ENCODE measurements around the gene TDRD7.
"Not testable (repeated sequence)": the region's sequence is repeated elsewhere in the genome, so short reads cannot be mapped to it uniquely, and the experiment has no call there.

TDRD7 gene

DNA sequence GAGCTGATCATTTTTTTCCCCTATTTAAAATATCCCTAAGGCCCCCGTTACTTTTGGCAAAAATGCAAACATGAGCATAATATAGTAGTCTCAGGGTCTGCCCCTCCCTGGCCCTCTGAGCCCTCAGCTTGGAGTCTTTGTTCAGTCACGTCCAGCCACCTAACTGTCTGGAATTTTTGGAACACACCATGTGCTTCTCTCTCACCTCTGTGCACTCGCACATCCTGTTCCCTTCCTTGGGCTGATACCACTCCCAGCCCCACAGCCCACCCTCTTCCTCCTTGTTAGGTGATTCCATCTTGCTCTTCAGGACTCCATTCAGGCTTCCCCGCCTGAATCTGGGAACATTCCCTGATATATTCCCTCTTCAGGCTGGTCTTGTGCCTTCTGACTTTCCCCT, 16.0 kb downstream of the TDRD7 start:
- DNase-seq = no peak

DNA sequence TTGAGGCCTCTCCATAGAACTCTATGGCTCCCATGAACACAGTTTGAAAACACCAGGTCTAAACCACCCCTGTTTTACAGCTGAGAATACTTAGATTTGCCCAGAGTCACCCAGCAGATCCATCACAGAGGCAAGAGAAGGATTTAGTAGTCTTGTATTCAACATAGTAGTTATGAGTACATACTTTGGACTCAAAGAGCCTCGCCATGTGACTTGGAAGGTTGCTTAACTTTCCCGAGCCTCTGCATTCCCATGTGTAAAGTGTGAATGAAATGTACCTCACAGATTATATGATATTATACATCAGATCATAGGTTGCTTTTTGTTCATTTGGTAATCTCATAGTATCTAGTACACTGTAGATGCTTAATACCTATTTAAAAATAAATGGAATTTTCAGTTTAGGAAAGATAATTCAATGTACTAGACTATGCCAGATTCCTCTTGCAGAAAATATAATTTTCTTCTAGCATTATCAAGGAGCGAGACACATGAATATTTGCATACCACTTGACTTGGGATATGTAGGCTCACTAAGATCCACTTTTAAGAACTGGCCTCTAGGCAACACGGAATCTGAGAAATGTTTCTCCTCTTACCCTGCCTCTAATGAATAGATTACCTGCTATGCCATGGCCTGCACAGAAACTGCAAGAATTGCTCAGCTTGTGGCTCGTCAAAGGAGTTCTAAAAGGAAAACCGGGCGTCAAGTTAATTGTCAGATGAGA, 18.6 kb downstream of the TDRD7 start:
- DNase-seq = no peak

DNA sequence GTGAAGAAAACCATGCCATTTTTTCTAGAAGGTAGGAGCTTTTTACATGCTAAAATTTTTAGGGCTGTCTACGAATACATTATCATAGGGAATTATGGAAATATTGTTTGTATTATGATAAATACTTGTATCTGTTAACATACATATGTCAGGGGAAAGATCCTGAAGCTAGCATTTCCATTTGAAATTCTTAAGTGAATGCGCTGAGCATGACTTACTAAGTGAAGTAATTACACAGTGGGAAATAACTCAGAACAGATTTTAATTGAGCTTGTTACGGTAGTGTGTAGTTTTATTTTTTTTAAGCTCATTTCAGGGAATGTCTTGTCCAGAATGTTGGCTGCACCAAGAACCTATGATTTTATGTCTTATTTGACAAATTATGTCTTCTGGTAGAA, 19.1 kb downstream of the TDRD7 start:
- no peak for DNase-seq

DNA sequence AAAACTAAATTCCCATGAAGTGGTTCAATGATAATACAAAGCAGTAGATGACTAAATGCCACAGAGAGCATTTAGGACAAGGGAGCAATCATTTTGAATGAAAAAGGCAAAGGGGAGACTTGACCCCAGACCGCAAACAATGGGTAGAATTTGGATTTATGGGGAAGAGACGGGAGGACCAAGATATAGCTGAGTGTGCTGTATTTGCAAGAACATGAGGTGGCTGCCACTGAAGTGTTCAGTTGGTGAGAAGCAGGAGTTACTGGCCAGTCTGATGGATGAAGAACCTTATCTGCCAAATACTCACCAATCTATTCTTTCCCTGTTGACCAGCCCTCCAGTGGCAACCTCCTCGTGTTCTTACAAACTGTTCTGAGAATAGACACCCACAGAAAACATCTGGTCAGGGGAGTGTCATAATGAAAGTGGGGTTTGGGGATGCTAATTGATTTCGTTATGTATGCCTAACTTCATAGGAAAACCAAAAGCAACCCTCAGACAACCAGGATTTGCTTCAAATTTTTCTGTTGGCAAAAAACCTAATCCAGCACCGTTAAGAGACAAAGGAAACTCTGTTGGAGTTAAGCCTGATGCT, 19.8 kb downstream of the TDRD7 start:
- no peak for DNase-seq

DNA sequence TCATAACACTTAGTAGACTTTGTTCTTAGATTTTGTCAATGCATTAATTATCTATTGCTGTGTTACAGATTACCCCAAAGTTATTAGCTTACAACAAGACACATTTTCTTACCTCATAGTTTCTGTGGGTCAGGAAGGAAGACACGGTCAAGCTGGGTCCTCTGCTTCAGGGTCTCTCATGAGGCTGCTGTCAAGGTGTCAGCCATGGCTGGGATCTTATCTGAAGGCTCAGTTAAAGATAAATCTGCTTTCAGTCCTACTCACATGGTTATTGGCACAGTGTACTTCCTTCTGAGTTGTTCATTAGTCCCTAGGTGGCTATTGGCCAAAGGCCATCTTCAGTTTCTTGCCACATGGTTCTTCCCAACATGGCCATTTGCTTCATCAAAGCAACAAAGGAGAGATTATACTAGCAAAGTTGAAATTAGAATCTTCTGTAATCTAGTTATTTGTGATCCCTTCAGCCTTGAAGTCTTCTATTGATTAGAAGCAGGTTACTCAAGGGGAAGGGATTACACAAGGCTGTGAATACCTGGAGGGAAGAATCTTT, 25.2 kb downstream of the TDRD7 start:
- DNase-seq = no peak

DNA sequence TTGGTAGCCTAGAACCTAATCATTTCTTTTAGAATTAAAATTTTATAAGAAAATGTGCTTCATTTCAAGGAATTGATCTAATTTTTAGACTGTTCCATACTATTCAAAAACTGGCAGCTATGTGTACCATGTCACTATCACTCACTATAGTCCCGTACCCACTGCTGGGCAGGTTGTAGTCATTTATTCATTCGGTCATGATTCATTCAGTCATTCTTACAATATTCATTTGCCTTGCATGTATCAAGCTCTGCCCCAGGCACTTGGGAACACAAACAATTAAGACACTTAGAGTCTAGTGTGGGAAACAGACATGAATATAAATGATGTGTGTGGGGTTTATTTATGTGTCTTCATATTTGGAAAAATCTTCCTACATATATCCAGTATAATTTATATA, 26.4 kb downstream of the TDRD7 start:
- no peak for DNase-seq

DNA sequence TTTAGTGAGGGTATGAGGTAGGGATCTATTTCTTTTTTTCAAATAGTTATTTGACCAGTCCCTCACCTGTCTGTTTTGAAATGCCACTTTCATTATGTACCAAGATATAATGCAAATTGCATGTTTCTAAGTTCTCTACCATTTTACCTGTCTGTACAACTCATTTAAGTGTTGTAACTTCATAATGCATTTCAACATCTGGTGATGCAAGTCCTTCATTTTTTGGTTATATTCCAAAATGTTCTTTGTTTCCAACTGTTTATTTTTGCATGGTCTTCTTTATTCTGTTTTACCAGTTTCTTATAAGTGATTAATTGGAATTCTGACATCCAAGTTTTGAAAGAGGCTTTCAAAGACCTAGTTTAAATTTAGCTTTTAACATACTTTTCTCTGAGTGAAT, 26.8 kb downstream of the TDRD7 start:
- no peak for DNase-seq

DNA sequence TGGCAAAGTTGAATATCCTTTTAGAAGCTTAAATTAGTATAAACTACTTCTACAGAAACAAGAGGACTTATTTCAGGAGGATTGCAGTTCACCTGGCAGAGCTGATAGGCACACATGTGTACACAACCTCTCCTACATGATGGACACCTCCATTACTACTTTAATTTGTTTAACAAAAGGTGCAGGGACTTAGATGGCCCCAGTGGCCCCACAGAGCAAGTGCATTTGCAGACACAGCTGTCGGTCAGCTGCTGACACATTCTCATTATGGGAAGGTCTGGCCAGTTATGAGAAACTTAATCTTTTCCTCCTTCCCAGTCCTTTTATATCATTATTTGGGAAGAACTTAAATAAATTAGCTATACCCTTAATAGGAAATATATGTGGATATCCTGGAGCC, 28.3 kb downstream of the TDRD7 start:
- DNase-seq = no peak

DNA sequence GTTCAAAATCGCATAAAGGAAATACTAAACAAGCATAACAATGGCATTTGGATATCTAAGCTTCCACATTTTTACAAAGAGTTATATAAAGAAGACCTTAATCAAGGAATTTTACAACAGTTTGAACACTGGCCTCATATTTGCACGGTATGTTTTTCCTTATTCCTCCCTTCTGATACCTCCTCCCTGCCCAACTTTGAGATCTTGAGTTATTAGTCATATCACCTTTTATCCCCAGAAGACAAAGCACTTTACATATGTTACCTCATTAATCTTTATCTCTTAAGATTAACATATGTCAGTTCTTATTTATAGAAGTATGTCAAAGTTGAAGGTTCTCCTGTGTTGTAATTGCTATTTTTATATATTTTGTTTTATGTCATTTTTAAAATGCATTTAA, 29.8 kb downstream of the TDRD7 start:
- no peak for DNase-seq

DNA sequence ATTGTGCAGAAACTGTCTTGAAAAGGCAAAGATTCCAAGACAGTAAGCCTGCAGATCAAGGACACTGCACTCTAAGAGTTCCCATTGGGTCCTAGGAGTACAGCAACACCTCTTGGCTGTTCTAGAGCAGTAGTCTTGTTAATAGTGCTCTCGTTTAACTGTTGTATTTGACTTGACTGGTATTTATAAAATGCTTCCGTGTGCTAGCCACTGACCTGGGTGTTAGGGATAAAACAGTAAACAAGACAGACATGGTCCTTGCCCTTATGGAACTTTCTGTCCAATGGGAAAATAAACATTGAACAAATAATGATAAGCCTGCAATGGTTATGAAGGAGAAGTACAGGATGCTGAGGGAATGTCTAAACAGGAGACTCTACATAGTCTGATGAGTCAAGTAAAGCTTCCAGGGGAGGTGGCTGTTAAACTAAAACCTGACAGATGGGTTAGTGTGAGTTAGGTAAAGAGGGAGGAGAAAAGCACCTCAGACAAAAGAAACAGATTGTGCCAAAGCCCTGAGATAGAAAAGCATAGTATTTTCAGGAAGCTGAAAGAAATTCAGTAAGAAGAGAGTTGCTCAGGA, 33.3 kb downstream of the TDRD7 start:
- DNase-seq = no peak

DNA sequence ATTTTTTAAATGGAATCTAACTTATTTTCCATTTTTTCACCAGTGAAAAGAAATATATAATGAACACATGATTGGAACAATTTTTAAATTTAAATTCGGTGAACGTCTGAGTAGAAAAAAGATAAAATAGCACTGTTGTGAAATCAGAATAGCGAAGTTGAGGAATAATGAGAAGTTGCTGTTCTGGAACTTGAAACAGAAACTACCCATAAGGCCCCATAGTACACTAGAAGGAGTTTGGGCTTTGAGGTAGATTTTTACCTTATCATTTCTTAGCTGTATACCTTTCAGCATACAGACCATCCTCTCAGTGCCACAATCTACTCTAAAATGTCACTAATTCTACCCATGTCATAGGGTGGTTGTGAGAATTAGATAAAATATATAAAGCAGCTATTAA, 35.1 kb downstream of the TDRD7 start:
- DNase-seq = no peak

DNA sequence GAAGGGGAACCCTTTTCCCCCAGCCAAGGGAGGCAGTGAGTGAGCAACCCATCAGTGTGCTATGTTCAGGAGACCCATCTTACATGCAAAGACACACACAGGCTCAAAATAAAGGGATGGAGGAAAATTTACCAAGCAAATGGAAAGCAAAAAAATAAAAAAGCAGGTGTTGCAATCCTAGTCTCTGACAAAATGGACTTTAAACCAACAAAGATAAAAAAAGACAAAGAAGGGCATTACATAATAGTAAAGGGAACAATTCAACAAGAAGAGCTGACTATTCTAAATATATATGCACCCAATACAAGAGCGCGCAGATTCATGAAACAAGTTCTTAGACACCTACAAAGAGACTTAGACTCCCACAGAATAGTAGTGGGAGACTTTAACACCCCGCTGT, 41.7 kb downstream of the TDRD7 start:
- DNase-seq = not testable (repeated sequence)

DNA sequence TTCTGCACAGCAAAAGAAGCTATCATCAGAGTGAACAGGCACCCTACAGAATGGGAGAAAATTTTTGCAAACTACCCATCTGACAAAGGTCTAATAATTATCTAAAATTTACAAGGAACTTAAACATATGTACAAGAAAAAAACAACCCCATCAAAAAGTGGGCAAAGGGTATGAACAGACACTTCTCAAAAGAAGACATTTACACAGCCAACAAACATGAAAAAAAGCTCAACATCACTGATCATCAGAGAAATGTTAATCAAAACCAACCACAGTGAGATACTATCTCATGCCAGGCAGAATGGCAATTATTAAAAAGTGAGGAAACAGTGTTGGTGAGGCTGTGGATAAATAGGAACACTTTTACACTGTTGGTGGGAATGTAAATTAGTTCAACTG, 44.9 kb downstream of the TDRD7 start:
- DNase-seq = not testable (repeated sequence)

DNA sequence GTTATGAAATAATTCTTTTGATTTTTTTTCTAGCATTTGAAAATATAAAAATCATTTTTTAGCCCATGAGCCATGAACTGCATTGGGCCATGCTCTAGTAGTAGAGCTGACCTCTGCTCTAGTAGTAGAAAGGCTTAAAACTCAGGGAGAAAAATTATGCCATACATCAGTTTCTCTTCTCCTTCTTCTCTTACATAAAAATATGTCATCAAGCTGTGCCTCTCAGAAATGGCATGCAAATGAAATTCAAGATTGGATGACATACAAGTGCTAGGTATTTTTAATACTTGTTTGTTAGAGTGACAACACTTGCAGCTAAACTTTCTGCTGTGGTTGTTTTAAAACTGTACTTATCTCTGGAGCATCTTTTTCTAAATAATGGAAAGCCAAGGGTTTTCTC, 47.4 kb downstream of the TDRD7 start:
- no peak for DNase-seq

DNA sequence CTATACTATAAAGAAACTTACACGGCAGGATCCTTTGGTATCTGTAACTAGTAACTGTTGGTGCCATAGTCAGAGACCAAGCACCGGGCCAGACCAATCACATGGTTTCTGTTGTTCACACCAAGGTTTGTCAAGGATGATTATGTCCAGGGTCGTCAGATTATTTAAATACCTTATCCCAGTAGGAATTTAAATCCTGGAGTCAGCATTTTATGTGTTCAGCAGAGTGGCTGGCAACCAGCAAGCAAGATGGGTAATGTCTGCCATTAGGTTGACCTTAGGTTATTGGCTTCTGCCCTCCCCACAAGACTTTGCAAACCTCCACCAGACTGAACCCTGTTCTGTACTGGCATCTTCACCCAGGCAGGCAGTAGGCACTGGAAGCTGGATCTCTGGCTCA, 50.3 kb downstream of the TDRD7 start:
- DNase-seq = no peak

DNA sequence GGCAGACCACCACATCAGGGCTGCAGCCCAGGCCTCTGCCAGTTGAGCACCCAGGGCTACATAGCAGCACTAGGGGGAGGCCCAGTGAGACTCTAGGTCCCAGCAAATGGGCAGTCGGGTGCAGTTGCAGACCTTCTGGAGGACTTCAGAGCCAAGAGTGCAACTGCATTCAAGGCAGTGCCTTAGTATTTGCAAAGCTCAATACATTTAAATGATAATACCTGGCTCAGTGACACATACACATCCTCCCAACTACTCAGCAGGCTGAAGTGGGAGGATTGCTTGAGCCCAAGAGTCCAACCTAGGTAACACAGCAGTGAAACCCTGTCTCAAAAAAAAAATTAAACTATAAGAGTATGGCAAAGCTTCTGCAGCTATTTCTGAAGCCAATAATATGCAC, 51.0 kb downstream of the TDRD7 start:
- DNase-seq = no peak

DNA sequence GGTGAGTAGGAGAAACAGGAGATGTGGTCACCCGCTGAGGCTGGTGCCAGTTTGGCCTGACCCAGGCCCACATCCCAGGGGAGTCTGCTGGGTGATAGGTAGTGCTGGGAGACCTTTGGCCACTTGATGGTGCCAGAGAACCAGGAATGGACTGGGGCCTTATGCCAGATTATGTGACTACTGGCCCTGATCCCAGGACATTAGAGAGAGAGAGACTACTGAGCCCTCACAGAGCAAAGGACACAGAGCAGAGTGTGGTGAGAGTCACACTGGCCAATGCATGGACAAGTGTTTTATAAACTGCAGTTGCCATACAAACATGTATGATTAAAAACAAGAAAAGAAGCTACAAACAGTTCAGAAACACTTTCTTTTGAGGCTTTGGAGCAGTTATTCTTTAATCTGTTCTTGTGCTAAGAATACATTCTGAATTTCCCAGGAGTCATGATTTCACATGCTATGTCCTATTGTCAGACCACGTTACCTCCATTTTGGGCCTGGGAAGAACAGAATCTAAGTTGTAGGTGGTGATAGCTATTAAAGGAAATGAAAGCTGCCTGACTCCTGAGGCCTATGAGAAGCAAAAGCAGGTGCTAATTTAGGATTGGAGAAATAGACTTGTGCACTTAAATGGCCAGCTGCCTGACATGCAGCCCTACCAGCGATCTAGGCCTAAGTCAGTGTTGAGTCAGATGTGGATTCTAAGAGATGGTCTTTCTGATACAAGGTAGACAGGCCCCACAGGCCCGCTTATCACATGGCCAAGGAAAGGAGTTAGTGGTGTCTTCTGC, 57.0 kb downstream of the TDRD7 start:
- no peak for DNase-seq

DNA sequence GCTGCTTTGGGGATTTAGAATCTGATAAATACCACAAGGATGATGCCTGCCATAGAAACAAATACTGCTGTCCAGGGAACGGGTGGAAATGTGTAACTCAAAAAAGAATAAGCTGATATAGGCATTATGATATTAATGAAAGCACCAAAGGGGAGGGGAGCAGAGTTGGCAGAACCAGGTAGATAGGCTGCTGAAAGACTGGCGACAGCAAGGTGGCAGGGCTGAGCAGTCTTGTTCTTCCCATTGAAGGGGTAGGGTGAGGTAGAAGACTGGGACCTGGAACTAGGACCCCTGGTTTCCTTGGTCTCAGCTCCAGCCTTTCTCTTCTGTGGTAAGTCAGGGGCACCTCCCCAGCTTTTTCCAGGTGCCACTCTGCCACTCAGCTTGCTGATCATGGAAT, 58.2 kb downstream of the TDRD7 start:
- no peak for DNase-seq

DNA sequence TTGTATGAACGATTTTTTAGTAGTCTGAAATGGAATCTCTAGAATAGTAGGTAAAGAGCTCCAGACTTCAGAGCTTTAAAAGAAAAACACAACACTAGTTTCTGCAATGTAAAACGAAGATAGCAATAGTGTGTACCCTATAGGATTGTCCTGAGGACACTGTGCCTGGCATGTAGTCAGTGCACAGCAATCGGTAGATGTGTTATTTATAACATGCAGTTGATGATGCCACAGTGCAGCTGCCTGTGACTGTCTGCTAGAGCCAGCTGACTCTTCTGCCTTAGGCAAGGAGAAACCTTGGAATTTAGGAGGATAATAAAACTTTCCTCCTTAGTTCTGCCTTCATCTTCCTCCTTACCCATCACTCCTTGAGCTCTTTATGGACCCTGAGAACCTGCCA, 61.8 kb downstream of the TDRD7 start:
- DNase-seq = no peak

DNA sequence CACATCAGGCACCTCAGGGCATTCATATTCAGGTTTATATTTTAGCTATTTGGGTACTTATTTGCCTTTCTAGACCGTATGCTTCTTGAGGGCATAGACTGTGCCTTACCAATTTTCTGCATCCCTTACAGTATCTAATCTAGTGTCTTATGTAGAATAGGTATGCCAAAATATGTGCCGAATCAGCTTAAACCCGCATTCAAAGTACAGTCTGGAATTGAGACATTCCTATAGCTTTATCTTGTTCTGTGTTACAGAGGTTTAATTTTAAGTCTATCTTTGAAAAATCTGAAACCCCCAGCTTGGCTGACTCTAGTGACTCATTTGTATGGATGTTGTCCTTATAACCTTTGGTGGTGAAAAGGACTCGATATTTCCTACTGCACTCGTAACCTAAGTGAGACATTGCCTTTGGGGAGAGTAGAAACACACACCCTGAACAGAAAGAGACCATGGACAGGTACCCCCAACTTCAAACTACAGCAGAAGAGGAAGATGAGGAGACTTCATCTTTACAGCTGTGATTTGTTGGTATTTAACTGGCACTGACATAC, 62.6 kb downstream of the TDRD7 start:
- no peak for DNase-seq

DNA sequence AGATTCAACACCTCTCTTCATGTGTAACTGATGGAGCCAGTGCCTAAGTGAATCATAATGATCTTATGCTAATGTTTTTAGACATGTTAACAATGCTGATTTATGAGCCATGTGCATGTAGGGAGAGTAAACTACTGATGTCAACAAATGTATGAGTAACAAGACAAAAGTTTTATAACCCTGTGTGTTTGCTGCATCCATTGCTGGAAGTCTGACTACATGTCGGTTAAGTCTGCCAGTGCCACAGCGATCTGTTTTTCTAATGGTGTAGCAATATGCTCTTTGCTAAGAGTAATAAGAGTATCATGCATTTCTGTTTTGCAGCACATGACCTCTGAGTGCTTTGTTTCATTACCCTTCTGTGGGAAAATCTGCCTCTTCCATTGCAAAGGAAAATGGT, 63.2 kb downstream of the TDRD7 start:
- DNase-seq = no peak

DNA sequence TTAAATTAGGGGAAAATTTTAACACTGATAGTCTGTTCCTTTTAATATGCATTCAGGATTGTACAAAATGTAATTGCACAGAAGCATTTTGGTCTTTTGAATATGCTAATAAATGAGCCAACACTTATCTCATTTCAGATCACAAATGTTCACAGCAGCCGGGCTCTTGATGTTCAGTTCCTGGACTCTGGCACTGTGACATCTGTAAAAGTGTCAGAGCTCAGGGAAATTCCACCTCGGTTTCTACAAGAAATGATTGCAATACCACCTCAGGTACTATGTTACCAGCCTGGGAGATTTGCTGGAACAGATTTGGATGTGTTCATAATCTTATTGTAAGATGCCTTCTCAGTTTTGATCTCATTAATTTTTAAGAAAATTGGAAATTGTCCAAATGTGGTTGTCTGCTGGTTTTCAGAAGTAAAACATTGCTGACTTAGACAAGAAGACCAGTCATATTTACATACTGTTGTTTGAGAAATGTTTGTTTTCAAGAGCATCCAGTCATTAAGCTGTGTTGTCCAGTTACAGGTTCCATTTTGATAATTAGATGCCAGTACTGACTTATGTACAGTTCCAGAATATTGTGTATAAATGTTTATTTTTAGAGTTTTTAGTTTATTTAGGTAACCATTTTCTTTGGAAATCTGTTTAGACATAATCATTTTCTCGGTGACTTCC, 66.5 kb downstream of the TDRD7 start:
- DNase-seq = no peak
